HCT116 (cell line): Measurements from ENCODE around the gene PAX9. TPM values are rescaled to one million over a fixed set of nuclear protein-coding genes. Genes with fewer than 3 reads are reported as not detected.

Experiments used
- ATAC-seq: fragments of 200-7000 bp; cut with Tn5 transposase; 2 replicates; pipeline ENCODE4 v1.9.1; 2020; ENCODE audit warnings: mild to moderate bottlenecking, moderate library complexity
- BruUV-seq: library from RNA; stranded (reverse); fragments of 400-500 nt; replicated peaks from 2 replicates; lab custom pipeline; 2021; lab: Mats Ljungman, UMichigan
- CTCF ChIA-PET: fragments of 300-600 bp; sonication (Branson Sonifier 250); formaldehyde crosslinking; loops from one replicate; lab custom pipeline; 2021; ENCODE audit warnings: antibody characterized with exemption; lab: Charles Lee
- POLR2A ChIA-PET: fragments of 300-600, 350-600 bp; sonication (Branson Sonifier 250); formaldehyde crosslinking; loops from one replicate; lab custom pipeline; 2021; ENCODE audit warnings: antibody characterized with exemption; lab: Charles Lee
- RAD21 ChIA-PET, 2 experiments: fragments of 300-600 bp; sonication (Branson Sonifier 250); formaldehyde crosslinking; loops; one replicate each; lab custom pipeline; 2023; ENCODE audit warnings: low total read pairs in 2 of 2; ENCODE audit not compliant: uncharacterized antibody in 2 of 2, unreplicated experiment in 2 of 2, low non-redundant PET in 1 of 2; lab: Charles Lee
- DNase-seq: peaks from one replicate; pipeline ENCODE4 v3.0.0-alpha.2; 2010; ENCODE audit warnings: low read depth, low spot score
- H2AFZ ChIP-seq: fragments of 200-600 bp; shearing (Covaris generic), sonication (generic); 2 replicates; pipeline ENCODE4 v1.6.1; 2017; ENCODE audit warnings: low read depth, mixed run types, mixed read lengths, antibody characterized with exemption, low read length; ENCODE audit not compliant: poor library complexity, severe bottlenecking
- H3K27ac ChIP-seq: 2 replicates; pipeline ENCODE4 v1.5.1; 2012; ENCODE audit warnings: low read depth, low read length
- H3K27me3 ChIP-seq: fragments of 200-600 bp; sonication (generic); 2 replicates; pipeline ENCODE4 v1.6.1; 2016; ENCODE audit warnings: mixed run types, low read length, mixed read lengths; ENCODE audit not compliant: insufficient read depth
- H3K36me3 ChIP-seq, 2 experiments: fragments of 200-500 bp in 1 of 2; fragments of 200-600 bp in 1 of 2; sonication (Bioruptor generic) in 1 of 2; sonication (generic) in 1 of 2; 2 replicates each; pipeline versions ENCODE4 v1.5.1 to v1.6.1; 2014 to 2016; ENCODE audit warnings: low read length in 2 of 2, inconsistent platforms in 1 of 2, mixed read lengths in 1 of 2, mixed run types in 1 of 2; ENCODE audit not compliant: insufficient read depth in 2 of 2, control insufficient read depth in 1 of 2
- H3K4me1 ChIP-seq, 2 experiments: fragments of 200-600 bp in 1 of 2; sonication (generic) in 1 of 2; 2 replicates each; pipeline versions ENCODE4 v1.5.1 to v1.6.1; 2012 to 2017; ENCODE audit warnings: low read length in 2 of 2, inconsistent platforms in 1 of 2, mild to moderate bottlenecking in 1 of 2, mixed read lengths in 1 of 2, mixed run types in 1 of 2, moderate library complexity in 1 of 2; ENCODE audit not compliant: insufficient read depth in 2 of 2, control insufficient read depth in 1 of 2
- H3K4me2 ChIP-seq: fragments of 200-600 bp; sonication (generic); 2 replicates; pipeline ENCODE4 v1.6.1; 2017; ENCODE audit warnings: mixed run types, low read length, mixed read lengths
- H3K4me3 ChIP-seq, 2 experiments: fragments of 200-600 bp in 1 of 2; sonication (generic) in 1 of 2; replicated peaks in 1 of 2; 2 replicates each; pipeline ENCODE4 v1.5.1; 2011 to 2016; ENCODE audit warnings: low read length in 2 of 2, control low read depth in 1 of 2, low read depth in 1 of 2, mild to moderate bottlenecking in 1 of 2, mixed read lengths in 1 of 2, mixed run types in 1 of 2
- H3K79me2 ChIP-seq: fragments of 200-600 bp; sonication (generic); 2 replicates; pipeline ENCODE4 v1.6.1; 2017; ENCODE audit warnings: mild to moderate bottlenecking, mixed run types, low read length, moderate library complexity, mixed read lengths; ENCODE audit not compliant: insufficient read depth
- H3K9ac ChIP-seq: fragments of 200-600 bp; sonication (generic); 2 replicates; pipeline ENCODE4 v1.6.1; 2016; ENCODE audit warnings: low read length, mixed read lengths
- H3K9me2 ChIP-seq: fragments of 200-600 bp; sonication (generic), shearing (Covaris generic); 2 replicates; pipeline ENCODE4 v1.6.1; 2017; ENCODE audit warnings: mixed run types, mild to moderate bottlenecking, moderate library complexity; ENCODE audit not compliant: insufficient read depth
- H3K9me3 ChIP-seq, 2 experiments: fragments of 200-500 bp in 1 of 2; fragments of 200-600 bp in 1 of 2; sonication (Bioruptor generic) in 1 of 2; sonication (generic) in 1 of 2; 2 replicates each; pipeline ENCODE4 v1.6.1; 2014 to 2017; ENCODE audit warnings: low read length in 2 of 2, mixed read lengths in 2 of 2, inconsistent platforms in 1 of 2, low read depth in 1 of 2, mild to moderate bottlenecking in 1 of 2, mixed run types in 1 of 2, moderate library complexity in 1 of 2; ENCODE audit not compliant: control insufficient read depth in 1 of 2, insufficient read depth in 1 of 2
- H4K20me1 ChIP-seq: fragments of 200-600 bp; sonication (generic), shearing (Covaris generic); 2 replicates; pipeline ENCODE4 v1.6.1; 2017; ENCODE audit warnings: mixed run types, mild to moderate bottlenecking, moderate library complexity; ENCODE audit not compliant: insufficient read depth
- ATF3 ChIP-seq: IDR thresholded peaks from 2 replicates; pipeline ENCODE4 v1.6.1; 2012
- EGR1 ChIP-seq: IDR thresholded peaks from 2 replicates; pipeline ENCODE4 v1.6.1; 2012; ENCODE audit warnings: low read depth
- EZH2 ChIP-seq: fragments of 200-600 bp; sonication (generic); IDR thresholded peaks from 2 replicates; pipeline ENCODE4 v1.6.1; 2017; ENCODE audit warnings: antibody characterized with exemption, mixed run types
- EZH2phosphoT487 ChIP-seq: fragments of 200-600 bp; IDR thresholded peaks from 2 replicates; pipeline ENCODE4 v1.6.1; 2018; ENCODE audit warnings: antibody characterized with exemption, borderline replicate concordance
- JUND ChIP-seq: IDR thresholded peaks from 2 replicates; pipeline ENCODE4 v1.6.1; 2012
- POLR2AphosphoS5 ChIP-seq: IDR thresholded peaks from 2 replicates; pipeline ENCODE4 v1.6.1; 2011; ENCODE audit warnings: mild to moderate bottlenecking, low read depth, low read length, moderate library complexity
- RAD21 ChIP-seq: IDR thresholded peaks from 2 replicates; pipeline ENCODE4 v1.6.1; 2012; ENCODE audit warnings: low read depth, mild to moderate bottlenecking
- TCF7L2 ChIP-seq: IDR thresholded peaks from 2 replicates; pipeline ENCODE4 v1.7.0; 2011; ENCODE audit warnings: borderline replicate concordance, inconsistent platforms; ENCODE audit not compliant: insufficient read depth, insufficient read length; ENCODE audit errors: extremely low read depth
- YY1 ChIP-seq: IDR thresholded peaks from 2 replicates; pipeline ENCODE4 v1.6.1; 2011; ENCODE audit warnings: low read length, low read depth, moderate library complexity, mild to moderate bottlenecking; ENCODE audit not compliant: insufficient replicate concordance; ENCODE audit errors: extremely low read depth
- ZBTB33 ChIP-seq: IDR thresholded peaks from 2 replicates; pipeline ENCODE4 v1.6.1; 2011; ENCODE audit warnings: mild to moderate bottlenecking, low read length, moderate library complexity; ENCODE audit not compliant: insufficient replicate concordance; ENCODE audit errors: extremely low read depth
- ZFX ChIP-seq: fragments of 450-650 bp; IDR thresholded peaks from 2 replicates; pipeline ENCODE4 v1.6.1; 2017
- intact Hi-C: fragments of 100-400 bp; cut with micrococcal nuclease; formaldehyde crosslinking; loops from 2 replicates; pipeline ENCODE4 v1.10.0; 2022
- total RNA-seq: library from RNA; stranded (reverse); gene quantifications from one replicate; pipeline ENCODE4 v1.2.1, GENCODE V29; 2021; ENCODE audit not compliant: unreplicated experiment

The PAX9 gene
- total RNA-seq, 1 experiment from 2014 or later = 5.2 TPM

GRCh38 chr14:36684946-36685345 lies 23.3 kb downstream of the PAX9 start:
- no peak overlapping the region for H3K9ac ChIP-seq
- H3K27ac ChIP-seq = no peak overlapping the region
- no peak overlapping the region for H3K4me2 ChIP-seq
- no peaks in the 10 kb centered on the region for H3K36me3 ChIP-seq
- no peak overlapping the region for H2AFZ ChIP-seq
- POLR2A ChIA-PET = no interaction called here
- H3K27me3 ChIP-seq = no peaks in the 10 kb centered on the region
- intact Hi-C loops = no loop called here
- CTCF ChIA-PET = no interaction called here
- BruUV-seq = no TSS peak
- no peak for DNase-seq
- TF ChIP-seq TCF7L2 = no peak
- TF ChIP-seq YY1 = no peak
- no peak for TF ChIP-seq JUND
- TF ChIP-seq ZFX = no peak
- TF ChIP-seq EGR1 = no peak
- TF ChIP-seq ATF3 = no peak
- no peak for TF ChIP-seq RAD21
- no peak for TF ChIP-seq POLR2AphosphoS5
- no peak for TF ChIP-seq EZH2phosphoT487
- no peak for TF ChIP-seq EZH2
- no peak for TF ChIP-seq ZBTB33
- no peaks in the 10 kb centered on the region for H3K9me2 ChIP-seq
- H3K4me1 ChIP-seq = no peaks in the 10 kb centered on the region
- H4K20me1 ChIP-seq = no peaks in the 10 kb centered on the region
- RAD21 ChIA-PET = no interaction called here
- H3K79me2 ChIP-seq = no peaks in the 10 kb centered on the region
- H3K4me3 ChIP-seq = no peak overlapping the region
- H3K9me3 ChIP-seq = no peaks in the 10 kb centered on the region
- no peak for ATAC-seq
